CD4-positive, alpha-beta T cell treated with Interleukin-12 subunit alpha and Interleukin-12 subunit beta, for 1 hour (primary cell): ENCODE data around the gene TTC32.
"Not testable (repeated sequence)": the region's sequence is repeated elsewhere in the genome, so short reads cannot be mapped to it uniquely, and the experiment has no call there.

Source experiments
- DNase-seq: peaks from one replicate; pipeline ENCODE4 v3.0.0-alpha.2; 2020

The TTC32 gene

GRCh38 chr2:19898592-19899329 lies 3.0 kb downstream of the TTC32 start:
- no peak for DNase-seq

GRCh38 chr2:19897623-19898245 lies 4.0 kb downstream of the TTC32 start:
- no peak for DNase-seq

GRCh38 chr2:19895535-19895934 lies 6.2 kb downstream of the TTC32 start:
- no peak for DNase-seq

- no peak for DNase-seq
Observed at GRCh38 chr2:19894134-19894792, 7.5 kb downstream of the TTC32 start.

GRCh38 chr2:19893520-19894133 lies 8.2 kb downstream of the TTC32 start:
- DNase-seq = no peak

GRCh38 chr2:19891971-19892370 lies 9.8 kb downstream of the TTC32 start:
- peak; percentile 15 for DNase-seq

- no peak for DNase-seq
Observed at GRCh38 chr2:19890104-19890503, 11.7 kb downstream of the TTC32 start.

GRCh38 chr2:19888831-19889230 lies 13.0 kb downstream of the TTC32 start:
- DNase-seq = no peak

- no peak for DNase-seq
Observed at GRCh38 chr2:19887510-19887909, 14.3 kb downstream of the TTC32 start.

- DNase-seq = no peak
Observed at GRCh38 chr2:19886261-19886660, 15.5 kb downstream of the TTC32 start.

- DNase-seq = no peak
Observed at GRCh38 chr2:19885791-19886190, 16.0 kb downstream of the TTC32 start.

- DNase-seq = no peak
Observed at GRCh38 chr2:19883971-19884720, 17.6 kb downstream of the TTC32 start.

GRCh38 chr2:19883486-19883885 lies 18.3 kb downstream of the TTC32 start:
- no peak for DNase-seq

- no peak for DNase-seq
Observed at GRCh38 chr2:19882286-19882685, 19.5 kb downstream of the TTC32 start.

- no peak for DNase-seq
Observed at GRCh38 chr2:19881908-19882265, 19.9 kb downstream of the TTC32 start.

- no peak for DNase-seq
Observed at GRCh38 chr2:19881221-19881907, 20.4 kb downstream of the TTC32 start.

GRCh38 chr2:19880191-19880590 lies 21.6 kb downstream of the TTC32 start:
- DNase-seq = not testable (repeated sequence)

- no peak for DNase-seq
Observed at GRCh38 chr2:19879120-19879519, 22.7 kb downstream of the TTC32 start.

GRCh38 chr2:19878268-19879046 lies 23.3 kb downstream of the TTC32 start:
- DNase-seq = no peak

- no peak for DNase-seq
Observed at GRCh38 chr2:19876751-19877150, 25.0 kb downstream of the TTC32 start.

- DNase-seq = no peak
Observed at GRCh38 chr2:19875280-19875679, 26.5 kb downstream of the TTC32 start.

- no peak for DNase-seq
Observed at GRCh38 chr2:19874726-19875125, 27.1 kb downstream of the TTC32 start.
